GM18870 (cell line): ENCODE data around the gene LAMTOR1.
"Not testable (repeated sequence)": the region's sequence is repeated elsewhere in the genome, so short reads cannot be mapped to it uniquely, and the experiment has no call there.

ENCODE experiments used
- ATAC-seq: cut with Tn5 transposase; IDR thresholded peaks from one replicate; pipeline ENCODE4 v1.9.1; 2021; ENCODE audit warnings: moderate library complexity; ENCODE audit not compliant: unreplicated experiment

LAMTOR1 gene

GRCh38 chr11:72102946-72103753 is at the start of gene LAMTOR1:
TSS of gene LAMTOR1 (minus strand) at chr11:72103297. CDS start at chr11:72103224, 73 bp downstream.
- ATAC-seq: peak; percentile 64

GRCh38 chr11:72150882-72151281 is 47.8 kb upstream of the LAMTOR1 start:
- no peak for ATAC-seq

- ATAC-seq: no peak
Measured at GRCh38 chr11:72146625-72147024, 43.5 kb upstream of the LAMTOR1 start.

- no peak for ATAC-seq
Measured at GRCh38 chr11:72144807-72145565, 41.9 kb upstream of the LAMTOR1 start.

DNA sequence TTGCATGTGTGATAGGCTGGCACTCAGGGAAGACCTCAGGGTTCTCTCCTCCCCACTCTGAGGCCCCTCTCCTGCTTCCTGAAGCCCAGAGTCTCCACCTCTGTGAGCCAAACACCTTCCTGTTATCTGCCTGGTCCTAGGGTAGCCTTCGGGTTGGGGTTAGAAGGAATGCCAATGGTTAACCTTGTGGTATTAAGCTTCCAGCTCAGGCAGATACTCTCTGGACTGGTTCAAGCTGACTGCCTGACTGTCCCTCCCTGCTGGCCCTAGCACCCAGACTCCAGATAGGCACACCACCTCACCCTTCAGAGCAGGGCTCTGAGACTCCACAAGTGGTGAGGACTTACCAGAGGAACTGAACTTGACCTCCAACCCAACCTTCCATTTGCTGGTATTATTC is 39.4 kb upstream of the LAMTOR1 start:
- ATAC-seq: not testable (repeated sequence)

DNA sequence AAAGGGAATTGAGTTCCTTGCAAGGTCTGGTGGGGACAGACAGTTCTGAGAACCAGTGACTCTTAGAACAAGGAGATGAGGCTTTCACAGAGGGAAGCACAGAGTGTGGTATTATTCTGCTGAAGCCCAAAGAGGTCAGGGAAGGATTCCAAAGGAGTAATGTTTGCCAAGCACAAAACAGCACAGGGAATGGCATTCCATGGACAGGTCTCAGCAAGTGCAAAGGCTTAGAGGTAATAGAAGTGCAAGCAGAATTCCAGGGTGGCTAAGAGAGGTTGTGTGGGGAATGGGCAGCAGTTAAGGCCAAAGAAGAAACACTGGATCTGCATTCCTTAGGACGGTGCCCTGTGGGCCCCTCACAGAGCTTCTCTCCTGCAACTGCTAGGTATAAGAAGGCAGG is 39.0 kb upstream of the LAMTOR1 start:
- ATAC-seq: not testable (repeated sequence)

GRCh38 chr11:72141066-72141465 is 38.0 kb upstream of the LAMTOR1 start:
- ATAC-seq: no peak

DNA sequence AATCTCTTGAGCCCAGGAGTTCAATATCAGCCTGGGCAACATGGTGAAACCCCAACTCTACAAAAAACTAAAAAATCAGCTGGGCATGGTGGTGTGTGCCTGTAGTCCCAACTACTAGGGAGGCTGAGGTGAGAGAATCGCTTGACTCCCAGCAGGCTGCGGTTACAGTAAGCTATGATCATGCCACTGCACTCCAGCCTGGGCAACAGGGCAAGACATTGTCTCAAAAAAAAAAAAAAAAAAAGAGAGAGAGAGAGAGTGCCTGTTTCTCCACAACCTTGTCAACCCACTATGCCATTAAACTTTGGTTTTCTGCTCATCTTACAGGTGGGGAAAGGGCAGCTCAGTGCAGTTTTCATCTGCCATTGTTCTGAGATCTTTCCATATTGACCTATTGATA is 37.6 kb upstream of the LAMTOR1 start:
- no peak for ATAC-seq

DNA sequence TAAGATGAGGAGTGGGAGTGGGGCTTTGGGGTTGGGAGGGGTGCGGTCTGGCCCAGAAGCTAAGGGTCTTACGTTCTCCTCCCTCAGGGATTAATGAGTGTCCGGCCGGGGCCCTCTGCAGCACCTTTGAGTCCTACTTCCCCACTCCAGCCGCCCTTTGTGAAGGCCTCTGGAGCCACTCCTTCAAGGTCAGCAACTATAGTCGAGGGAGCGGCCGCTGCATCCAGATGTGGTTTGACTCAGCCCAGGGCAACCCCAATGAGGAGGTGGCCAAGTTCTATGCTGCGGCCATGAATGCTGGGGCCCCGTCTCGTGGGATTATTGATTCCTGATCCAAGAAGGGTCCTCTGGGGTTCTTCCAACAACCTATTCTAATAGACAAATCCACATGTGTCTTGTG is 36.4 kb upstream of the LAMTOR1 start:
- ATAC-seq: no peak

GRCh38 chr11:72138821-72139390 is 35.8 kb upstream of the LAMTOR1 start:
- ATAC-seq: no peak

DNA sequence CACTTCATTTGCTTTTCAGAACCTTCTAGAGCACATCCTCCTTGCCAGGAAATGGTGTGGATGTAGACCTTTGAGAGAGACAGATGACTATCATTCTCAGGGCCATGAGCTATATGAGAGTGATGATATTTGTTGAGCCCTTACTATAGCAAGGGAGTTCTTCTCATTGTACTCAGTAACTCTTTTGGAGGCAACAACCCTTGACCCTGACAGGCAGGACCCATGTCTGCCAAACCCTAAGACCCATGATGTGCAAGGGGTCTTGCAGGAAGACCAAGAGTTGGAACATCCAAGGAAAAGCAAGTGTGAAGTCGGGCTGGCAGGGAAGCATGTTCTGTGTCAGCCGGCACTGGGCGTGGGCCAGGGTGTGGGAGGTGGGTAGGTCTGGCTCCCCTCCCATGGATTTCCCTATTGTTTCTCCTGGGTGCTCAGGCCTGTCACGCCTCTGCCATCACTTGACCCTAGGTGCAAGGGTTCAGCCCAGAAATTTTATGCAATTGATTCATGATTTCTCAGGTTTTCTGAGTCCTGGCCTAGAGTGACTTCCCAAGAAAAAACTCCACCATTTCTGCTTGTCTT is 33.7 kb upstream of the LAMTOR1 start:
- ATAC-seq: no peak

DNA sequence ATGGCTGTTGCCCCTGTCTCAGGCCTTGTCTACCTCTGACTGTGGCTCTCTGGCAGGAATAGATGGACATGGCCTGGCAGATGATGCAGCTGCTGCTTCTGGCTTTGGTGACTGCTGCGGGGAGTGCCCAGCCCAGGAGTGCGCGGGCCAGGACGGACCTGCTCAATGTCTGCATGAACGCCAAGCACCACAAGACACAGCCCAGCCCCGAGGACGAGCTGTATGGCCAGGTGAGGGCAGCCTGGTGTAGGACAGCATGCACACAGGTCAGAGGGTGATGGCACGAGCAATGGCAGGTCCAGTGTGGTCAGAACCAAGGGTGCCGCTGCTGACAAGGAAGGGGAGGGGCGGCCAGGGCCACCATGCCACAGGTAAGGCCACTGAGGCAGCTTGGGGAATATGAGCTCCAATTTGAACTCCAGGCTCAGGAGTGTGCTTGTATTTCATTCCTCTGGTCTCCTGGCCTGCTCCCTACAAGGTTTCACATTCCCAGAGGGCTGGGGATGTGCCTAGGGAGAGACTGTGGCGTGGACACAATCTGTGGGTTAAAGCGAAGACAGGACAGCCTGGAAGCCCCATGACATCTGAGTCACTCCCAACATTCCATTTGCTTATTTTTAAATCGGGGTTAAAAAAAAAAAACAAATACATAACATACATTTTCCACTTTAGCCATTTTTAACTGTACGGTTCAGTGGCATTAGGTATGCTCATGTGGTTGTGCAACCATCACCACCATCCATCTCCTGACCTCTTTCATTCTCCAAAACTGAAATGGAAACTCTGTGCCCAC is 33.0 kb upstream of the LAMTOR1 start:
- ATAC-seq: no peak

DNA sequence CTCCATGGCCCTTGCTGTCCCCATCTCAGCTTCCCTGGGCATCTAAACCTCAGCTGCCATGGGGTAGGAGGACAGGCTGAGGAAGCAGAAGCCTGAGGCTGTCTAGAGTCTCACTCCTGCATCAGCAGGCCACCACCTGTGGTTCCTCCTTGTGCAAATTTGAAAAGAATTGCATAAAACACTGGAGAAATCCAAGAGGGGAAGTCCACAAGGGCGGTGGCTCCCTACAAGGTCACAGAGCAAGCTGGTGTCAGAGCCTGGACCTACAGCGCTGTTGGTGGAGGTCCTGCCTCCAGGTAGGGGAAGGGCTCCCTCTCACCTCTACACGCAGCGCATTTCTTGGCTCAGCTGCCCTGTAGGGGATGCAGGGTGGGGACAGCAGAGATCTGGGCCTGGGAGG is 32.4 kb upstream of the LAMTOR1 start, which contains the start of gene FOLR3:
Gene FOLR3, plus strand, starts transcription at position 253 of the 400 bp plus-strand sequence. CDS start 228 bp downstream, outside the sequence.
- not testable (repeated sequence) for ATAC-seq

DNA sequence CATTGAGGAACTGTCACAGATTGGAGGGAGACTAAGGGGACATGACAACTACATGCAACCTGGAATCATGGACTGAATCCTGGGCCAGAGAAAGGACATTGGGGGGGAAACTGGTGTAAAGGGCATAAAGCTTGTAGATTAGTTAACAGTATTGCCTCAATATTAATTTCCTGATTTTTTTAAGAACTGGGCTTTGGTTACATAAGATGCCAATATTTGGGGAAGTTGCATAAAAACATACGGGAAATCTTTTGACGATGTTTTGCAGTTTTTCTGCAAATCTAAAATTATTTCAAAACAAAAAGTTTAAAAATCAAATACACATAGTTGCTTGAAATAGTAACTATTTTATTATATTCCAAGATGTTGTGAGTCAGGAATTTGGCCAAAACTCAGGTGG is 29.5 kb upstream of the LAMTOR1 start:
- no peak for ATAC-seq

GRCh38 chr11:72129381-72129780 is 26.3 kb upstream of the LAMTOR1 start:
- no peak for ATAC-seq

DNA sequence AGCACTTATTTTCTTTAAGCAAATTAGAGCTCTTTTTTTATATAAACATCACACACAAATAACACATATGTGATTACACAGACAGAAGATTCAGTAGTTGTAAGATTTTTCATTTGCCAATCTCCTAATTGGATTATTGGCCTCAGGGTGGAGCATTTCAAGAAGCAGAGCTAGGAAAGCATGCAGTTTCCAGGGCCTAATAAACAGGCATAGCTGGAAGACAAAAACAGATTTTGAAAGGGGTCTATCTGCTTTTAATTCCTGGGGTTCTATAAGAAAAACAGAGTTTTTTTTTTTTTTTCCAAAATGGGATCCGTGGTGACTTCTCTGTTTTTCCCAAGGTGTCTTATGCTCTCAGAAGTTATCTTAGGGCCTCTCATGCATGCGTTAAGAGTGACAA is 24.8 kb upstream of the LAMTOR1 start:
- no peak for ATAC-seq

GRCh38 chr11:72125956-72126355 is 22.9 kb upstream of the LAMTOR1 start:
- ATAC-seq: no peak

GRCh38 chr11:72124046-72124445 is 20.9 kb upstream of the LAMTOR1 start:
- ATAC-seq: no peak

DNA sequence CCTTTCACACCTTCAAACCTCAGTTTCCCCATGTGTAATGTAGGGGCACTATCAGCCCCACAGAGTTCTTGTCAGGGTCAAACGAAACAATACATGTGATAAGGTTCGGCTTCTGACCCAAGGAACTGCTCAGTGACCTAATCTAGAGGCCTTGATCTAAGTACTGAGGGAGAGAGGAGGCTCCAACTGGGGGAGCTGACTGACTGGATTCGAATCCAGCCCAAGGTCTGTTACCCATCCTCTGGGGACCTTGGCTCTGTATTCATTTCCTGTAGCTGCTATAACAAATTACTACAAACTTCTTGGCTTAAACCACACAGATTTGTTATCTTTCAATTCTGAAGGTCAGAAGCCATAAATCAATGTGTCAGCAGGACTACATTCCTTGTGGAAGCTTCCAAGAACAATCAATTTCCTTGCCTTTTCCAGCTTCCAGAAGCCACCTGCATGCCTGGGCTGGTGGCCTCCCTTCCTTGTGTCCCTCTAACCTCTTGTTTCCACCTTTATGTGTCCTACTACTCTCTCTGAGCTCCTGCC is 20.1 kb upstream of the LAMTOR1 start:
- ATAC-seq: no peak

- no peak for ATAC-seq
Measured at GRCh38 chr11:72122607-72123006, 19.5 kb upstream of the LAMTOR1 start.
